ENCODE measurements around the gene DNAAF1.
"Not testable (repeated sequence)": the region's sequence is repeated elsewhere in the genome, so short reads cannot be mapped to it uniquely, and the experiment has no call there.

The DNAAF1 gene

DNA sequence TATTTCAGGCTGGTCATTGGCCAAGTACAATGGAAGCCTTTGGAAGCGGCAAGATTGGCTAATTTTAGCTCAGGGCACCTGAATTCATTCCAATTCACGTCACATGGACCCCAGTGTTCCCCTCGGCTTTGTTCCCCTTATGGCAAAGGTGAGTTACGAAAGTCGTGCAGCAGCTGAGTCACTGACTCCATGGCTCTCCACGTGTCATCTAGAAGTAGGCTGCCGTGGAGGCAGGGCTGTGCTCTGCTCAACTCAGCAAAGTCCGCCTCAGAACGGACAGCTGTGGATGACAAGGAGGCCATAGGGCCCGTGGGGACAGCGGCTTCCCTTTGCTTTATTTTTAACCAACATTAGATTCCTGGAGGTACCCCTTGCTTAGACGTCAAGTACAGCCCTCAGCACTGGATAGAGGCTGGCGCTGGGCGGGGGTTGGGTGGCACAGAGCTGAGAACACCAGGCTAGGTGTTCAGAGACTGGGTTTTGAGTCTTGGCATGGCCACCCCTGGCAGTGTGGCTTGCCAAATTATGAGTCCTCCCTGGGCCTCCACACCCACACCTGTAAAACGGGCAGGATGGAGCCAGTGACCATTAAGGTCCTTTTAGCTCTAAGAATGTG lies 69.5 kb downstream of the DNAAF1 start:
- DNase-seq = no peak

DNA sequence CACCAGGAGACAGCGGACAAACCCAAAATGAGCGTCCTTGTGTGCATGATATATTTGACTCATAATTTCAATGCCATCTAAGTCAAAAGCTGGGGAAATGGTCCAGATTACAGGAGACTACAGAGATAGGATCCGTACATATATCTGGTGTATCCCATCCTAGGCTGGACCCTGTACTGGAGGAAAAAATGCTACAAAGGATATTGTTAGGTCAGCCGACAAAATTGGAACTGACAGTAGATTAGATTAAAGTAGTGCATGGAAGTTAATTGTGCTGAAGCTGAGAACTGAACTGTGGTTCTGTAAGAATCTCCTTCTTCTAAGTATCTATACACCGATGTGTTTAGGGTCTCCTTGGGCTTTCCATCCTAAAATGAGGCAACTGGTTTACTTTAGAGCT lies 70.4 kb downstream of the DNAAF1 start:
- DNase-seq = no peak

- DNase-seq = not testable (repeated sequence)
Observed at GRCh38 chr16:84216144-84216543, 71.0 kb downstream of the DNAAF1 start.

DNA sequence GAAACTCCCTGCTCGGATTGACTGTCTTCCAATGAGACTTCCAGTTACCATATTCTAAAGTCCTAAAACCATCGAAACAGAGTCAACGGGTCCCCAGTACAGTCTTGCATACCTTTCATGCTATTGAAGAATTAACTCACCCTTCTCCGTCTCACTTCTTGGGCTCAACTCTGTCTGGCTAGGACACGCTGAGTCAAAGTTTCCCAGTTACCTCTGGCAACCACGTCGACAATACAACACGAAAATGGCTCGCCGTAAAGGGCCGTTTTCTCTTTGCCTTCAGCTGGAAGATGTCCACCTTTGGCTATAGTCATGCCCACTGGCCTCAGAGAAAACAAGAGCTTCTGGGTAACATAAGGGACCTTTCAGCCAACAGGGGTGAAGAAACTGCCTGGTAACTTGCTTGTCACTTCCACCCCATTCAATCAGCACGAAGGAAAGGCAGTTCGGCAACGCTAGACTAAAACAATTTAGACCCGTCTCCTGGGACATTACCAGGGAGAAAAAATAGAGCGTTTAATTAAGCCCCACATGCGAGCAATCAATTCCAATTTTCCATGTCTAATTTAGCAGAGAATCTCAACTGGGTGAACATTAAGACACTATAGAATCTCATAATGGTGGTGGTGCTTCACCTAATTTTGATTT lies 73.2 kb downstream of the DNAAF1 start:
- DNase-seq = peak; percentile 76

- DNase-seq = peak; percentile 93
Observed at GRCh38 chr16:84218956-84219355, 73.8 kb downstream of the DNAAF1 start.

DNA sequence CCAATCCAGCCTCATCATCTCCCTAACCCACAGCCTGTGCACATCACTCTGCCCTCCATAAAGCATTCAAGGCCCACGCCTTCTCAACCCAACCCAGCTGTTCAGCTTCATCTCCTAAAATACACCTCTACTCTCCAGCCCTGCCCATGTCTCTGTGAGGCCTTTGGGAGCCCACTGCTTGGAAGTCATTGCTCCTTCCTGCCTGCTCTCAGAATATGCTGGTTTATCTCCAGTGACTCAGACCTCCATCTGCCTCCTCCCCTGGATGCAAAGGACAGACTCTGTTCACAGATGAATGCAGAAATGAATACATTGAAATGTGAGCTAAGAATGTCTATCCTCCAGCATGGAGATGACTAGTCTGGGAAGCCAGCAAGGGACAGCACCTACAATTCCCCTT lies 75.7 kb downstream of the DNAAF1 start:
- DNase-seq = no peak

DNA sequence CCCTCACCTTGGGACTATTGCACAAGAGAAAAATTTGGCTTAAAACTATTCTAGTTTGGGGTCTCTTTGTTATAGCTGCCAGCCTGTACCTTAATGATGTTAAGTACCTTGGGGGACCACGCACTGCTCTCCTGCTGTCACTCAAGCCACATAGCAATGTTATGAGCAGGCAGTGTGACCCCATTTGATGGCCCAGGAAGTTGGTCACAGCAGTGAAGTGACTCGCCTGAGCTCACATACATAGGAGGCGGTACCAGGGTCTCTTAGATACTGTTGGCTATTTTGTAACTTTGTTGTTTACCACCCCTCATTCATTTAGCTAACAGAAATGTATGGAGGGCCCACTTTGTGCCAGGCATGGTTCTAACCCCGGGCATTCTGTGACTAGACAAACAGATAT lies 78.3 kb downstream of the DNAAF1 start:
- no peak for DNase-seq

DNA sequence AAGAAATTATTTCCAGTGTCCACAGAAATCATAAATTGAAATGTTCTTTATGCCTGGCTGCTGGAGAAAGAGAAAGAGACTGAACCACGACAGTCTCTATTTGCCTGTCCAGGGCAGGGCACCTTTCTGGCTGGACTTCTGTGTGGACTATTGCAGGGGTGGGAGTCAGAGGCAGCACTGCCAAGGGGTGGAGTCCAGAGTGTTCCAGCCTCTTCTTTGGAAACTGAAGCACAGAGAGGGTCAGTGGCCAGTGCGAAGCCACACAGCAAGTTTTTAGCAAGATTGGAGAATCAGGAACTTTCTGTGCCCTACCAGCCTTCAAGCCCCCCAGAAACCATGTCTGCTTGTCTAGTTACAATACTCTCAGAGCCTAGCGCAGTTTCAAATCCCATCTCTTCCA lies 79.4 kb downstream of the DNAAF1 start:
- no peak for DNase-seq

GRCh38 chr16:84225126-84225525 lies 80.0 kb downstream of the DNAAF1 start:
- no peak for DNase-seq

GRCh38 chr16:84225571-84225970 lies 80.5 kb downstream of the DNAAF1 start:
- no peak for DNase-seq

- DNase-seq = no peak
Observed at GRCh38 chr16:84226026-84226425, 80.9 kb downstream of the DNAAF1 start.

All from islet precursor cell (in vitro differentiated cells).